OCI-LY3 (cell line): ENCODE data around the gene SYNE2.

ENCODE experiments used
- H2AFZ ChIP-seq: fragments of 200-600, 300-600 bp; shearing (Covaris generic); 2 replicates; pipeline ENCODE4 v1.6.0; 2014; ENCODE audit warnings: antibody characterized with exemption, low read depth, low read length
- H3K27ac ChIP-seq: fragments of 200-600, 300-600 bp; sonication (generic); 2 replicates; pipeline ENCODE4 v1.5.1; 2014; ENCODE audit warnings: mild to moderate bottlenecking, low read length, moderate library complexity, mixed read lengths
- H3K27me3 ChIP-seq: fragments of 200-600, 300-600 bp; sonication (generic); 2 replicates; pipeline ENCODE4 v1.6.1; 2014; ENCODE audit warnings: low read depth, low read length, mixed read lengths
- H3K36me3 ChIP-seq: fragments of 200-600, 300-600 bp; sonication (generic); replicated peaks from 2 replicates; pipeline ENCODE3; 2014; ENCODE audit warnings: low read depth, low read length, mixed read lengths
- H3K4me1 ChIP-seq: fragments of 300-600, 200-600 bp; sonication (generic); 2 replicates; pipeline ENCODE4 v1.6.1; 2014; ENCODE audit warnings: low read length, mixed read lengths
- H3K4me2 ChIP-seq: fragments of 200-600, 300-600 bp; sonication (generic); 2 replicates; pipeline ENCODE4 v1.6.1; 2014; ENCODE audit warnings: low read length, mixed read lengths
- H3K4me3 ChIP-seq: fragments of 300-600, 200-600 bp; sonication (generic); 2 replicates; pipeline ENCODE4 v1.5.1; 2014; ENCODE audit warnings: antibody characterized with exemption, mild to moderate bottlenecking, low read length, moderate library complexity
- H3K79me2 ChIP-seq: fragments of 300-600, 200-600 bp; shearing (Covaris generic); 2 replicates; pipeline ENCODE4 v1.6.1; 2014; ENCODE audit warnings: mild to moderate bottlenecking, low read length, mixed read lengths
- H3K9ac ChIP-seq: fragments of 300-600, 200-600 bp; shearing (Covaris generic); 2 replicates; pipeline ENCODE4 v1.6.0; 2014; ENCODE audit warnings: mild to moderate bottlenecking, low read length, moderate library complexity
- H3K9me3 ChIP-seq: fragments of 200-600, 300-600 bp; shearing (Covaris generic); 2 replicates; pipeline ENCODE4 v1.6.1; 2014; ENCODE audit warnings: low read length, mixed read lengths; ENCODE audit not compliant: insufficient read depth
- H4K20me1 ChIP-seq: fragments of 200-600, 300-600 bp; sonication (generic); 2 replicates; pipeline ENCODE4 v1.6.1; 2016; ENCODE audit warnings: low read length, mixed read lengths; ENCODE audit not compliant: insufficient read depth
- CTCF ChIP-seq: fragments of 200-600, 300-600 bp; sonication (generic); IDR thresholded peaks from 2 replicates; pipeline ENCODE4 v1.5.1; 2014; ENCODE audit warnings: antibody characterized with exemption, low read length, low read depth
- EZH2phosphoT487 ChIP-seq: fragments of 200-600 bp; shearing (Covaris generic); IDR thresholded peaks from 2 replicates; pipeline ENCODE4 v1.6.1; 2018; ENCODE audit warnings: antibody characterized with exemption, mixed run types, low read depth

The SYNE2 gene

GRCh38 chr14:64220466-64220865 is 367.7 kb downstream of the SYNE2 start:
- Histone ChIP-seq H3K9me3 (no peaks in the 10 kb centered on the region), H3K27ac (no peak overlapping the region), H3K4me3 (no peak overlapping the region), H3K4me1 (peaks cover 27% of the 10 kb centered on the region), H4K20me1 (no peaks in the 10 kb centered on the region), H3K9ac (no peak overlapping the region), H2AFZ (no peak overlapping the region), H3K4me2 (no peak overlapping the region), H3K27me3 (no peaks in the 10 kb centered on the region), H3K36me3 (peaks cover 11% of the 10 kb centered on the region), H3K79me2 (no peaks in the 10 kb centered on the region)
- TF ChIP-seq EZH2phosphoT487 (no peak), CTCF (no peak)

- Histone ChIP-seq H3K9me3 (no peaks in the 10 kb centered on the region), H3K4me1 (peaks cover 27% of the 10 kb centered on the region), H3K4me2 (no peak overlapping the region), H3K9ac (no peak overlapping the region), H3K36me3 (peaks cover 4% of the 10 kb centered on the region), H4K20me1 (no peaks in the 10 kb centered on the region), H2AFZ (no peak overlapping the region), H3K4me3 (no peak overlapping the region), H3K27me3 (no peaks in the 10 kb centered on the region), H3K79me2 (no peaks in the 10 kb centered on the region), H3K27ac (no peak overlapping the region)
- TF ChIP-seq CTCF (no peak), EZH2phosphoT487 (no peak)
Measured at GRCh38 chr14:64221391-64222003, 368.7 kb downstream of the SYNE2 start.

GRCh38 chr14:64225151-64225757 is 372.4 kb downstream of the SYNE2 start:
- Histone ChIP-seq H2AFZ (no peak overlapping the region), H3K9me3 (no peaks in the 10 kb centered on the region), H3K4me1 (no peaks in the 10 kb centered on the region), H3K4me2 (no peak overlapping the region), H4K20me1 (no peaks in the 10 kb centered on the region), H3K36me3 (no peaks in the 10 kb centered on the region), H3K4me3 (no peak overlapping the region), H3K27me3 (no peaks in the 10 kb centered on the region), H3K27ac (no peak overlapping the region), H3K79me2 (no peaks in the 10 kb centered on the region), H3K9ac (no peak overlapping the region)
- TF ChIP-seq CTCF, result no peak
- TF ChIP-seq EZH2phosphoT487, result no peak

- H3K4me1 ChIP-seq, result peaks cover 11% of the 10 kb centered on the region
- H3K9ac ChIP-seq, result no peak overlapping the region
- H3K9me3 ChIP-seq, result no peaks in the 10 kb centered on the region
Measured at GRCh38 chr14:64227856-64228255, 375.1 kb downstream of the SYNE2 start.

More at GRCh38 chr14:64227856-64228255, 375.1 kb downstream of the SYNE2 start:
- no peak overlapping the region for H3K4me3 ChIP-seq
- no peak overlapping the region for H2AFZ ChIP-seq
- no peaks in the 10 kb centered on the region for H4K20me1 ChIP-seq
- TF ChIP-seq EZH2phosphoT487 (no peak), CTCF (no peak)
- no peaks in the 10 kb centered on the region for H3K36me3 ChIP-seq
- no peaks in the 10 kb centered on the region for H3K27me3 ChIP-seq
- no peaks in the 10 kb centered on the region for H3K79me2 ChIP-seq
- H3K4me2 ChIP-seq, result no peak overlapping the region
- no peak overlapping the region for H3K27ac ChIP-seq
